ENCODE data around the gene C14orf39. TPM values are rescaled to one million over a fixed set of nuclear protein-coding genes. Genes with fewer than 3 reads are reported as not detected.

The C14orf39 gene
- total and polyA plus RNA-seq, 4 donors, result not detected

- H3K9me3 ChIP-seq (ENCODE audit: control insufficient read depth in 4 of 4, low read length in 3 of 4), result peaks cover 0 to 3% (median 0%) of the 10 kb centered on the region in 4 donors
- no peak for DNase-seq (ENCODE audit: low spot score)
- H3K27ac ChIP-seq (ENCODE audit: low read depth in 1 of 2, low read length in 2 of 2), result no peak overlapping the region
- no peak overlapping the region for H3K4me3 ChIP-seq (ENCODE audit: low read depth in 1 of 3, low read length in 3 of 3)
- TF ChIP-seq FOXA1 (IDR thresholded peaks at IDR 0.05) (no peak), REST (IDR thresholded peaks at IDR 0.05) (no peak), ATF3 (IDR thresholded peaks at IDR 0.05) (no peak), HNF4G (IDR thresholded peaks at IDR 0.05) (no peak), SP1 (IDR thresholded peaks at IDR 0.05) (no peak), MAX (IDR thresholded peaks at IDR 0.05) (no peak), HNF4A (conservative IDR thresholded peaks at IDR 0.05) (no peak), TAF1 (conservative IDR thresholded peaks at IDR 0.05) (no peak), RAD21 (IDR thresholded peaks at IDR 0.05) (no peak), NR2F2 (IDR thresholded peaks at IDR 0.05) (no peak)
- TF ChIP-seq, protein P1, sequence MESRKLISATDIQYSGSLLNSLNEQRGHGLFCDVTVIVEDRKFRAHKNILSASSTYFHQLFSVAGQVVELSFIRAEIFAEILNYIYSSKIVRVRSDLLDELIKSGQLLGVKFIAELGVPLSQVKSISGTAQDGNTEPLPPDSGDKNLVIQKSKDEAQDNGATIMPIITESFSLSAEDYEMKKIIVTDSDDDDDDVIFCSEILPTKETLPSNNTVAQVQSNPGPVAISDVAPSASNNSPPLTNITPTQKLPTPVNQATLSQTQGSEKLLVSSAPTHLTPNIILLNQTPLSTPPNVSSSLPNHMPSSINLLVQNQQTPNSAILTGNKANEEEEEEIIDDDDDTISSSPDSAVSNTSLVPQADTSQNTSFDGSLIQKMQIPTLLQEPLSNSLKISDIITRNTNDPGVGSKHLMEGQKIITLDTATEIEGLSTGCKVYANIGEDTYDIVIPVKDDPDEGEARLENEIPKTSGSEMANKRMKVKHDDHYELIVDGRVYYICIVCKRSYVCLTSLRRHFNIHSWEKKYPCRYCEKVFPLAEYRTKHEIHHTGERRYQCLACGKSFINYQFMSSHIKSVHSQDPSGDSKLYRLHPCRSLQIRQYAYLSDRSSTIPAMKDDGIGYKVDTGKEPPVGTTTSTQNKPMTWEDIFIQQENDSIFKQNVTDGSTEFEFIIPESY (IDR thresholded peaks at IDR 0.05), result no peak
- TF ChIP-seq, protein P2, sequence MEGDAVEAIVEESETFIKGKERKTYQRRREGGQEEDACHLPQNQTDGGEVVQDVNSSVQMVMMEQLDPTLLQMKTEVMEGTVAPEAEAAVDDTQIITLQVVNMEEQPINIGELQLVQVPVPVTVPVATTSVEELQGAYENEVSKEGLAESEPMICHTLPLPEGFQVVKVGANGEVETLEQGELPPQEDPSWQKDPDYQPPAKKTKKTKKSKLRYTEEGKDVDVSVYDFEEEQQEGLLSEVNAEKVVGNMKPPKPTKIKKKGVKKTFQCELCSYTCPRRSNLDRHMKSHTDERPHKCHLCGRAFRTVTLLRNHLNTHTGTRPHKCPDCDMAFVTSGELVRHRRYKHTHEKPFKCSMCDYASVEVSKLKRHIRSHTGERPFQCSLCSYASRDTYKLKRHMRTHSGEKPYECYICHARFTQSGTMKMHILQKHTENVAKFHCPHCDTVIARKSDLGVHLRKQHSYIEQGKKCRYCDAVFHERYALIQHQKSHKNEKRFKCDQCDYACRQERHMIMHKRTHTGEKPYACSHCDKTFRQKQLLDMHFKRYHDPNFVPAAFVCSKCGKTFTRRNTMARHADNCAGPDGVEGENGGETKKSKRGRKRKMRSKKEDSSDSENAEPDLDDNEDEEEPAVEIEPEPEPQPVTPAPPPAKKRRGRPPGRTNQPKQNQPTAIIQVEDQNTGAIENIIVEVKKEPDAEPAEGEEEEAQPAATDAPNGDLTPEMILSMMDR (IDR thresholded peaks at IDR 0.05; ENCODE audit: low read depth, low read length, missing input control), result no peak
- no peak overlapping the region for H3K9ac ChIP-seq (ENCODE audit: low read depth in 1 of 2, low read length in 2 of 2)
- peaks cover 6 to 22% (median 9%) of the 10 kb centered on the region in 4 donors for H3K4me1 ChIP-seq (ENCODE audit: control insufficient read depth in 4 of 4, insufficient read depth in 4 of 4, low read length in 3 of 4)
- H3K27me3 ChIP-seq (ENCODE audit: control insufficient read depth in 4 of 4, insufficient read depth in 4 of 4, low read length in 3 of 4), result peaks cover 9 to 31% (median 18%) of the 10 kb centered on the region in 4 donors
- no peaks in the 10 kb centered on the region for H3K36me3 ChIP-seq (ENCODE audit: control insufficient read depth in 4 of 4, insufficient read depth in 3 of 4, low read depth in 1 of 4, low read length in 3 of 4)
- WGBS, result 13% methylated on average over 2 of the region's 2 CpGs
These were observed 19.6 kb upstream of the C14orf39 start for GRCh38 chr14:60505448-60505847.

DNA sequence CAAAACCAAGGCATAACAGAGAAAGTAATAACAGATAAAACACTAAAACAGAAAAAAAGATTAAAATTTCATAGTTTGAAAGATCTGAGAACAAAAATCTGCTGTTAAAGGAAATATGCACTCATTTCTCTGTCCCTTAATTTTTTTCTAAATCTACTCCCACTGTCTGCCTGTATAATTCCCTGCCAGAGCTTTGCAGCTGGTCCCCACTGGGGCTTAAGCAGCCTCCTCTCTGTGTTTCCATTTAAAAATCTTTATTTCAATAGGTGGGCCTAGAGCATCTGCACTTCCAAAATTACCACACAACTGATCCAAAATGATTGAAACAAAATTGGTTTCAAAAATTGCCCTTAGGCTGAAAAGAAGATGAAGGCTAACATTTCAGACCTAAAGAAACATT is 16.7 kb upstream of the C14orf39 start:
- Histone ChIP-seq H3K36me3 (ENCODE audit: control insufficient read depth in 4 of 4, insufficient read depth in 3 of 4, low read depth in 1 of 4, low read length in 3 of 4) (no peaks in the 10 kb centered on the region), H3K9me3 (ENCODE audit: control insufficient read depth in 4 of 4, low read length in 3 of 4) (peaks cover 0 to 3% (median 0%) of the 10 kb centered on the region in 4 donors), H3K4me3 (ENCODE audit: low read depth in 1 of 3, low read length in 3 of 3) (no peak overlapping the region), H3K4me1 (ENCODE audit: control insufficient read depth in 4 of 4, insufficient read depth in 4 of 4, low read length in 3 of 4) (peaks cover 0 to 5% (median 3%) of the 10 kb centered on the region in 4 donors), H3K9ac (ENCODE audit: low read depth in 1 of 2, low read length in 2 of 2) (no peak overlapping the region), H3K27ac (ENCODE audit: low read depth in 1 of 2, low read length in 2 of 2) (no peak overlapping the region), H3K27me3 (ENCODE audit: control insufficient read depth in 4 of 4, insufficient read depth in 4 of 4, low read length in 3 of 4) (peaks cover 3 to 18% (median 7%) of the 10 kb centered on the region in 4 donors)
- DNase-seq (ENCODE audit: low spot score), result no peak
- TF ChIP-seq MAX (IDR thresholded peaks at IDR 0.05) (no peak), YY1 (IDR thresholded peaks at IDR 0.05) (no peak), RXRA (IDR thresholded peaks at IDR 0.05) (no peak), FOXA1 (IDR thresholded peaks at IDR 0.05) (no peak), HNF4G (IDR thresholded peaks at IDR 0.05) (no peak), NR2F2 (IDR thresholded peaks at IDR 0.05) (no peak), FOXA2 (IDR thresholded peaks at IDR 0.05) (no peak), ATF3 (IDR thresholded peaks at IDR 0.05) (no peak), JUND (IDR thresholded peaks at IDR 0.05) (no peak), RAD21 (IDR thresholded peaks at IDR 0.05) (no peak)
- TF ChIP-seq, protein P1 (IDR thresholded peaks at IDR 0.05), result no peak

All from liver (tissue), 9 donors.